NCI-H128 (cell line): Measurements from ENCODE around the gene LPP.

Experiments used
- DNase-seq: peaks from one replicate; lab custom pipeline; 2025; ENCODE audit not compliant: unreplicated experiment; lab: John Stamatoyannopoulos, UW

Gene LPP

DNA sequence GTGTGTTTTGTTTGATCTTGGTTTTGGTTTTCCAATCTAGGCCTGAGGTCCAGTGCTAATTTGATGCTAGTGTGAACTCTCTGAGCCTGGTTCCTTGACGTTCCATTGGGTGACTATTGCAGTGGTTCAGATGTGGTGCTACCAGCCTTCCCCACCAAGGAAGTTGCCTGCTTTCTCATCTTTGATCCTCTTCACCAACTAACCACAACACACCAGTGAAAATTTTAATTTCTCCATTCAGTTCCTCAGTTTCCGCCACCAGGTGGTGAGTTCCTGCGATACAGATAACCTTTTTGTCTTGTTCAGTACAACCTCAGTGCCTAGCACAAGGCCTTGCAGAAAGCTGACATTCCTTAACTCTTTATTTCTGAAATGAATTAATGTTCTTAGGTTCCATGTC, 680.4 kb downstream of the LPP start:
- DNase-seq: no peak

DNA sequence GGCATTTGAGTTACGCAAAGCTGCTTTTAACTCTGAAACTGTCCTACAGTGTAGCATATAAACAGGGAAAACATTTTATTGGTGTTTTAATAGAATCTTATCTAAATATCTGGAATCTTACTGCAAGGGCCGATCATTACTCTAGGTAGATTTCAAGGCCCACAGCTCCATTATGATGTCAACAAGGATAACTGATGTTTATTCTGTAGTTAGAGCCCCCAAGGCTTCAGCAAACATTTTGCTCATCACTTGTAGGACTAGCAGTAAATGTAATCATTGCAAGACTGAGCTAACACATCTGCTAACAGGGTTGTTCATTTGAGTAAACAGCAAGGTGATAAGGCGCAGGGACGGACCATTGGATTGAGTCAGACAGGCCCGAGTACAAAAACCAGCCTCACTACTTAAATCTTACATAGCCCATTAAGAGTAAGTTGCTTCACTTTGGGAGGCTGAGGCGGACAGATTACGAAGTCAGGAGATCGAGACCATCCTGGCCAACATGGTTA, 685.3 kb downstream of the LPP start:
- no peak for DNase-seq

DNA sequence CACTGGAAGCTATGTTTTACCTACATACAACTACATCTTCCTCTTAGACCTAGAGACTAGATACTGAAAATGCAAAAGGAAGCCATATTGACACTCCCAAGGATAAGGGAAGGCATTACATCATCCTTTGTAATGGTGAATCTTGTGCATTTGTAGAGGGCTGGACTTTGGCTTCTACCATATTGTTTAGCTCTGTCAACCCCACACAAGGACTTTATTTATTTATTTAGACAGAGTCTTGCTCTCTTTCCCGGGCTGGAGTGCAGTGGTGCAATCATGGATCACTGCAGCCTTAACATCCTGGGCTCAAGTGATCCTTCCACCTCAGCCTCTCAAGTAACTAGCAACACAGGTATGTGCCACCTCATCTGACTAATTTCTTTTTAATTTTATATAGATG, 686.3 kb downstream of the LPP start:
- DNase-seq: no peak

DNA sequence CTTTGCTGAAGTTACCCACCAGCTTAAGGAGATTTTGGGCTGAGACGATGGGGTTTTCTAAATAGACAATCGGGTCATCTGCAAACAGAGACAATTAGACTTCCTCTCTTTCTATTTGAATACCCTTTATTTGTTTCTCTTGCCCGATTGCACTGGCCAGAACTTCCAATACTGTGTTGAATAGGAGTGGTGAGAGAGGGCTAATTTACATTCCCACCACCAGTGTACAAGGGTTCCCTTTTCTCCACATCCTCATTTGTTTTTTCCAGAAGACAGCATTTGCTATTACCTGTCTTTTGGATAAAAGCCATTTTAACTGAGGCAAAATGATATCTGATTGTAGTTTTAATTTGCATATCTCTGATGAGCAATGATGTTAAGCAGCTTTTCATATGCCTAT, 687.9 kb downstream of the LPP start:
- DNase-seq: no peak

DNA sequence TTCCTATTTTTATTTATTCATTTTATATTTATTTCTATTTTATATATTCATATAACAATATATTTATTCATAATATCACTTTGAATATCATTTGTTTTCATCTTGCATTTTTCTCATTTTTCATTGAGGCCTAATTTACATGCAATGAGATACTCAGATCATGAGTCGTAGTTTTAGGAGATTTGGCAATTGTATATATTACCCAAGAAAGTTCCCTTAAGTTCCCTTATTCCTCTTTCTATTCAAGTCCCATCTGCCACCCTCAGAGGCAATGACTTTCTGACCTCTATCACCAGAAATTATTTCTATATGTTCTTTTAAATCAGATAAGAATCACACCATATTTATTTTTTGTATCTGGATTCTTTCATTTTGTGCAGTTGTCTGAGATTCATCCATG, 688.7 kb downstream of the LPP start:
- no peak for DNase-seq

DNA sequence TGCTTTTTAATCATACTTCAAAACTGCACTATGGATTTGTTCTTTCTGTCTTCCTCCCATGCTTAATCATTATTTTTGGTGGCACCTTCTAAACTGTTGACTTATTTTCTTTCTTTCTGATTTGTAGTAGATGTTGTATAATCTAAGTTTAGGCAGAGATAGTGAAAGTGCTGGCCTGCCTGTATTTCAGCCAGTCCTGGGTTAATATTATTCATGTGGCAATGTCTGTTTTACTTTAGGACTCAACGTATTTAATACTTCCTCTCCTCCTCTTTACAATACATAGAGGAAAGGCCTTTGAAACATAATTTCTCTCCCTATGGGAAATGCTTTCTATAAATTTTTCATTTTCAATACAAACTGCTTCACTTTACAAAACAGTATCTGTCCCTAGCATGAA, 690.1 kb downstream of the LPP start:
- no peak for DNase-seq

DNA sequence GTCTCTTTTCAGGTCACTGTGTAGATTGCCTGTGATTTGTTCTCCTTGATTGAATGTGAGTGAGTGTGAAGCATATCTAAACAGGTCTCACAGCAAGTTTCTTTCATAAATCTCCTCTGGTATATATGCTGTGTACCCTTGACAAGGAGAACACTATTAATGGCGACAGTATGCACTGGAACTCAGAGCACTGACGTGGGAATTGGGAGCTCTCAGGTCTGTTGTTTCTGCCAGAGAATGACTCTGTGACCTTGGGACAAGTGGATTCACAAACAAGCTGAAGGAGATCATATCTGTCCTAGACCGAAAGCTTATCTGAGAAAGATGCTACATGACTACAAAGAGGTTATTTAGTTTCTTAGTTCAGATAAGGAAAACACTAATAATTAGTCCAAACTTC, 691.6 kb downstream of the LPP start:
- DNase-seq: no peak

DNA sequence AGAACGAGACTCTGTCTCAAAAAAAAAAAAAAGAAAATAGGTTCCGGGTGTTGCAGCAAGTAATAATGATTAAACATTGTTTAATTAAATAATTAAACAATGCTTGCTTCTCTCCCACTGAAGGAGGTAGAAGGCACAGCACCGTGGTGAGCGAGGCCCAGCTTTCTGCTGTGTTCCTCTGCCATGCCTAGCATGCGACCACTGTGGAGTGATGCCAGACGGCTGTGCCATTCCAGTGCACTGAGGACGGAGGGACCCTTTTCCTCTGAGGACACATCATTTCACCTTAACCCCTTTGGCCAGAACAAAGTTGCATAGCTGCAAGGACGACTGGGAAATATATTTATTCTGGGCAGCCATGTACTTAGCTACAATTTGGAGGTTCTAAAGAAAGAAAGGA, 695.0 kb downstream of the LPP start:
- DNase-seq: no peak

DNA sequence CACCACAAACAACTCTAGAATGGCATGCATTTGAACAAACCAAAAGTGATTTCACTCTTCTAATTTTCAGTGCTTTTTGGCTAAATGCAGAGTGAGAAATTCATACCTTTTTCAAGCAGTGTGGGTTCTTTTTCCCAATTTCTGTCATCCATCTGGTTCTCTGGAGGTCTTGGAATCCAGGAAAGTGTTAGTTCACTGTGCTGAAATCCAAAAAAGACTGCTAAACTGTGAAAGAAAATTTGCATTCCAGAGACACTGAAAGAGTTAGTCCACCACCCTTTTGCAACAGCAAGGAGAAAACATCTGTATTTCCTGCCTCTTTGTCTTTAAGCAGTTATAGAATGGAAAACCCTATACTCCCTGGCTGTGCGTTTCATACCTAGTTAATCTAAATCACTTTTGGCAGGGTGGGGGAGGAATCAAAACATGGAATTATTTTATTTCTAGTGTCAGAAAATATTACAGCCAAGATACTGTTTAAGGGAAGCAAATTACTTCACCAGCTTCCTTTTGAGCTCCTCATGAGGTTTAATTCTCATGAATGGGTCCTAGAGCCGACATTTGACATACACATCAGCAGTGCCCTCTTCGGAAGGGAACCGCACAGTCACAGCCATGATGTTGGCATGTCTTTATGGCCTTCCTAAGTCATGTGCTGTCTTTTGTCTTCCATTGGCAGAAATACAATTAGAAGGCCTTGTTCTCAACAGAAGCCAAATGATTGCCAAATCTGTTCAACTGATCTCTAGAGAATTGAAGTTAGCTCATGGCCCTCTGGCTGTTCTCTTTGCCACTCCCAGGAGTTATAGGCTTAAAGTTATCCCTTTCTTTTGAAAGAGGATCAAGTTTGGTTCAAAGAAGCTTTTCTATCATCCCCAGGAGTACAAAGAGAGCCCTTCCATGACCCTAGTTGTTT, 700.2 kb downstream of the LPP start:
- no peak for DNase-seq

DNA sequence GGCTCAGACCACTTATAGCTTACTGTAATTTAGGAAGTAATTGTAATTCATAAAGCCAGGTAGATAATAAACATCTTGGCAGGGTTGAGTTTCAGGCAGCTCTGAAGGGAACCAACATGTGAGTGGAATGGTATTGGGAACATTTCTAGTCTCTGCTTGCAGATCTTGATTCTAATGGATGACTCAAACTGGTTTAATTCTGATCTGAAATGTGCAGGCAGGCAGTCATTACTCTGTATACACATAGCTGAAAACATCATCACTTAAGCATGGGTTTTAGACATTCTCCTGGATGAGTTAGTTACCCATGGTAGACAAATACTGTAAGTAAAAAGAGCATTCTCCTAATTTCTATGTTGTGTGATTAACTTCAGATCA, 700.8 kb downstream of the LPP start:
- no peak for DNase-seq

DNA sequence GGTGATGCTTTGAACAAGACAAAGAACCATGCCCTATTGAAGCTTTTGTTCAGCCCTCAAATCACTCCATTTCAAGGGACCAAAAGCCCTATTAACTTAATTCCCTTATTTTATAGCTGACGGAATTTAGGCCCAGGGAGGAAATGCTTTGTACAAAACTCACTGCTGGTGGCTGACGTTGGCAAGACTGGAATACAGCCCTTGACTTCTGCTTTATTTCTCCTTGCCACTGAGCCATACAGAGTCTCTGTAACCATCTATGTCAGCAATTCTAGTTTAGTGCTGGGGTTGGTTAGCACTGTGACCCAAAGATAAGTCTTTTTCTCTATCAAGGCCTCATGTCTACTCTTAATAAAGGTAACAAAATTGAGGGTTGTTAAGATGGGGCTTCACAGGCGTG, 701.7 kb downstream of the LPP start:
- DNase-seq: no peak

DNA sequence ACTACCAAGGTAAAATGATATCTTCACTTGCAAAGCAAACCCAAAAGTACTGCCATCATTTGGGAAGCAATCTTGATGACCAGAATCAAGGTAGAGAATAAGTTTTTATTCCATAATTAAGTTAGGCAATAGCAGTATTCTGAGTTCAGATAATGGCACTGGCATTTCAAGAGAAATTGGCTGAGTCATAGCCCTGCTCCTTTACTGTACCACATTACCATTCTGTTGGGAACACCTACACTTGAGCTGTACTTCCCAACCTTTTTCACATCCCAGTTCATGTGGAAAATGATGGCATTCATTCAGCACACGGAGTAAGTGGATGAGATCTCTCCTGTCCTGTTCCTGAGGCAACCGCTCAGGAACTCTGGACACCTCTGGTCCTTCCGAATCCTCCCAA, 706.2 kb downstream of the LPP start:
- DNase-seq: no peak

DNA sequence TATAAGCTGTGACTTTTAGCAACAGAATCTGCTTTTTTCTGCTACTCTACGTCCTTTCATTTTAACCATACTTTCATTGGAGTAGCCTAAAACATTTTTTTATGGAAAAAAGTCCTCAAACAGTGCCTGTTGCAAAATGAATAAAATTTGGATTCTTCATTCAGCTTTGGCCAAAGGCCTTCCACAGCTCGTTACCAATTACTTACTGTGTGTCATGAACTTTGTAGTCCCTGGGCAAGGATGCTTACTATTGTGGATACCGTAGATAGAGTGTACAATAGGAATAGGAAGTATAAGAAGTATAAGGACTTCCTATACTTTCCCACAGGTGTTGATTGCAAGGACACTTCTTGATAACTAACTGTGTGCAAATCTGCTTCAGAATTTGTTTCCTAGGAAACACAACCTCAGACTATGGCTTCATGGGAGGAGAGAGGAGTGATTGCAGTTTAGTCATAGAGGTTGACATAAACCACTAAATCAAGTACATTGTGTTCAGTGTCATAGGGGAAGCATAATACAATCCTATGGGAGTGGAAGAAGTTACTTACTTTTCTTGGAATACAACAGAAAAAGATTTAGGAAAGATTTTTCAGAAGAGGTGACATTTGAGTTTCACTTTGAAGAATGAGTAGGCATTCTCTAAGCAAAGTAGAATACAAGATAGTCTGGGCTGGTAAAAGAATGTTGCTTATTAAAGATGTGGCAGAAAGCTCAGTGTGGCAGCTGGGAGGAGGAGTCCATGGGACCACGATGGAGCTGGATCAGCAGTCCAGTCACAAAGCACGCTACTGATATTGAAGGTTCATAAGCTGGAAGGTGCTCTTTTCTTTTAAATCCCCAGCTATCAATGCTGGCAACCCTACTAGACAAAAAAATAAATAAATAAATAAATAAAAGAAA, 708.1 kb downstream of the LPP start:
- DNase-seq: no peak

DNA sequence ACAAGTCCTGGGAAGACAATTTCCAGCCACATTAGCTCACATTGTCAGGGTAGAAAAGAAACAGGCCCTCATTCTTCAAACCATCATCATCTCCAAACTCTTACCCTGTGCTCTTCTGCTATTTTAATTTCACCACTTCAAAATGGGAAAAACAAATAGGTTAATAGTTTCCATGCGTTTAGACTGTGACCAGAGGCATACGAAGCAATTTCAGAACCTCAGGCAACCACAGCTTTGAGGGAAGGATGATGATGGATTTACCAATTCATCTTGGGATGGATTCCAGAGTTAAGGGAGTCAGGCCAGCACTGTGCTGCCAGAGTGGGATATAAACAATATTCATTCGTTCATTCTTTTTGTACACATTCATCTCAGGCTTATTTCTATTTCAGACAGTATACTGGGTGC, 710.0 kb downstream of the LPP start:
- DNase-seq: no peak

DNA sequence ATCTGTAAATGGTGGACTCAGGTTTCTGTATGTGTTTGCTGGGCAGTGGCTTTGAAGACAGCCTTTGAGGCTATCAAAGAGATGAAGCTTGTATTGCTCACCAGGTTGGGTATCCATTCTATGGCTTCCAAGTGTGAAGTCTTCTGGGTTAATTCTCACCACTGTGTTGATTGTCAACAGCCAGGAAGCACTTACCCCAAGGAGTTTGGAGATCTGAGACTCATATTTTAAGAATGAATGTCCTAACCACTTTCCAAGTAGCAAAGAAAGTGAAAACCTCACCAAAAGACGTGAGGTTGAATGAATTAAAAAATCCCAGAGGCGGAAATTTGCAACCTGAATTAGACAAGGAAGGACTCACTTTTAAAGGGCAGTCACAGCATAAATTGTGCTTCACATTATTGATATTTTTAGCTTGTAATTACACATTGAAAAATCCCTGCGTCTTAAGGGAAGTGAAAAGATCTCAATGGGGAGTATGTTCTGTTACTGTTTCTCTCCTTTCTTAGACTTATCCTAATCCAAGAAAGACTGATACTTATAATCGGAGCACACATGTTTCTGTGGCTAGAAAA, 713.8 kb downstream of the LPP start:
- no peak for DNase-seq

DNA sequence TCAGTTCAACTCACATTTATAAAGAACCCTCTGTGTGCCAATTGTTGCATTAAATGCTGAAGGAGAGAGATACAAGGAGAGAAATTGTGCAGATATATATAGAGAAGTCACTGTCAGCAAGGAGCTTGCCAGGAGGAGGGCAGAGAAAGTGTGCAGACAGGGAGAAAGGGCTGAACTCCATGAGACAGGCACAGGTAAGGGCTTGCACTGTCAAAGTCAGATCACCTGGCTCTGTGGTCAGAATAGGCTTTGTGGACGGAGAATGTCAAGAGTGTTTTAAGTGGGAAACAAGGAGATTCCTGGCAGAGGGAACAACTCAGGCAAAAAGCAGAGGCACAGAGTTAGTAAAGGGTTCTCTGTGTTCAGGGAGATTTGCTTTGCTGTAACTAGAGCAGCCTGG, 714.8 kb downstream of the LPP start:
- DNase-seq: no peak

DNA sequence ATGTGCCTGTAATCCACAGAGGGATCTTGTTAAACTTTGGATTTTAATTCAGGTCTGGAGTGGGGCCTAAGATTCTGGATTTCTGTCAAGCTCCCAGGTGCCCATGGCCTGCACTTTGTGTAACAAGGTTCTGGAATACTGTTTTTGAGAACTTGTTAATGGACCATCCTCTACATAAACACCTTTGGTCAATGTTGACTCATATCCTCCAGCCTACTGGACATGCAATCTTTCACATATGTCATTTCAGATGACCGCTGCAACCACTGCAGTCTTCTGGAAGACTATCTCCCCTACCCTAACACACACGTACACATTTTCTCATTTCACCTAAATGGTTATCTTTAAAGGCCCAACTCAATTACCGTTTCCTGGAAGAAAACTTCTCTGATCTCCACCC, 715.7 kb downstream of the LPP start:
- DNase-seq: no peak

DNA sequence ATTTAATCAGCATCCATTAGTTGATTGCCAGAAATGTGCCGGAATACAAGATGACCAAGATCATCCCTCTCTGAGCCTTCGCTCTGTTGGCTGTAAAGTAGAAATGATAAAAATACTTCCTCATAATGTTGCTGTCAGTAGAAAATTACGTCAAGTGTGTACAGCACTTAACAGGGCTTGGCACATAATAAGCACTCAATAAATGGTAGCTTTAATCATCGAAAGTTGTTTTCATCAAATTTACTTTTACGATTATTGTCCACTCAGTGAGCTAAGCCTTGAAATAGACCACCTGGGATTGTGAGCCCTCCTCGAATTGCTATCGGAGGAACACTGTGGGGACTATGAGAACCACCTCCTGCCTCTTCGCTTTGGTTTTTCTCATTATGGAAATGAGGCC, 716.5 kb downstream of the LPP start:
- DNase-seq: no peak

DNA sequence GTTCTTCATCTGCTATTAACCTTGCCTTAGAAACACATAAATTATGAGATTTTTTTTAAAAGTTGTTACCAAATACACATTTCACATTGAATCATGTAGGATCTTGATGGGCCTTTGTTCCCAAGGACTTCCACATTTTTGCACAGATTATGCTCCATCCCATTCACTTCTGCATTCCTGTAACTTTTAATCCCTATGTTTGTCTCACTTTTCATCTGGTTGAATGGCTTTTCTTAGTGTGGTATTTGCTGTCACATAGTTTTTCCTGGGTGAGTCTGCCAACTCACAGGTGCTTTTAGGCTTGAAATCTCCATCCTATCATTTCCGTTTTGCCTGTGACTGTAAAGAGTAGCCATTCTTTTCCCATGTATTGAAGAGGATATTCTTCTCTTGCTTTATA, 720.6 kb downstream of the LPP start:
- no peak for DNase-seq

DNA sequence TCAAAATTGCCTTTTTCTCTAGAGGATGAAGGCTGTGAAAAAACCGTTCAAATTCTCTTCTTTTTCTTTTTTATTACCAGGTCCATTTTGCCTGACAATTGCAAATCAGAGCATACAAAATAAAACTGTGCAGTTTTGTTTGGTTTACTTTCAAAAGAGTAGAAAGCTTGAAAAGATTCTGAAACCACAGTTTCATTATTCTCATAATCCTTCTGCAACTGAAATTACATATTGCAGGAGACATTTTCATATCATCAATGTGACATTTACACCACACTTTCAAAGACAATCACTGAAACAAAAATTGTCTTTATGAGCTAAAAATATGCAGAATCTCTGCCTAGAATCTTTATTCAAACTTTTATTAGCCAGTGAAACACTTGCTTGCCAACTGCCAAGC, 721.5 kb downstream of the LPP start:
- no peak for DNase-seq

DNA sequence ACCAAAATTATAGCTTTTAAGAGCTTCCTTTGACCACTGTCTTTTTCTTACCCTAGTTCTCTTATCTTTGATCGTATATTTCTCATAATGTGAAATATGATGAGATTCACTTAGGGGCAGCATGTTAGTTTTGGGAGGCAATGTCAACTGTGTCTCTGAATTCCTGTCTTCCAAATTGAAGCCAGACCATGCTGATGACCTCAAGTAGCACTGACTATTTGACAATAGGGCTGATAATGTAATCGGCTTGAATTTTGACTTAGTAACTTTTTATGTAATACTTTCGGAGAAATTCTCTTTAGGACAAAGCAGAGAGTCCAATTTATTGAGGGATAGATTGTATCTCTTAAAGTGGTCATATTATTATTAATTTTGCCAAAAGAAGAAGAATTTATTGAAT, 722.4 kb downstream of the LPP start:
- DNase-seq: no peak

DNA sequence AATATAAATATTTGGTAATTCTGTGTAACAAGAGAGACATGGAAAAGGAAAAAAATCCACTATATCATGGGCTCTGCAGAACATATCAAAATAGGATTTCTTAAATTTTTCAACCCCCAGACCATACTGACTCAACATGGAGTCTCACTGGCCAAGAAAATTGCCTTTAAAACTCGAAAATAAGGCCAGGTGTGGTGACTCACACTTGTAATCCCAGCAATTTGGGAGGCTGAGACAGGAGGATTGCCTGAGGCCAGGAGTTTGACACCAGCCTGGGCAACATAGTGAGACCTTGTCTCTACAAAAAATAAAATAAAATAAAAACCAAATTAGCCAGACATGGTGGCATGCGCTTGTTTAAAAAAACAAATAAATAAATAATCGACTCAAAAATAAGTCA, 723.4 kb downstream of the LPP start:
- DNase-seq: no peak
